Thoracic aorta (tissue), 2 donors: Measurements from ENCODE around the gene DNAH8. TPM values are rescaled to one million over a fixed set of nuclear protein-coding genes. Genes with fewer than 3 reads are reported as not detected.

Experiments used
- ATAC-seq: fragments of 150-250 bp; one replicate; pipeline ENCODE4 v1.8.0; 2017; ENCODE audit warnings: low read depth; ENCODE audit not compliant: insufficient number of reproducible peaks, low FRiP score
- DNase-seq: peaks from one replicate; pipeline ENCODE4 v3.0.0-alpha.2; 2020; ENCODE audit warnings: low spot score
- H3K27ac ChIP-seq, 2 donors: fragments of 200-600 bp; sonication (generic); 1 replicate in 1 of 2; 2 replicates in 1 of 2; pipeline ENCODE4 v1.5.1; 2016; ENCODE audit warnings: mild to moderate bottlenecking in 2 of 2, moderate library complexity in 2 of 2
- H3K27me3 ChIP-seq: fragments of 200-600 bp; sonication (generic); replicated peaks from 2 replicates; pipeline ENCODE4 v1.6.0; 2016; ENCODE audit warnings: mild to moderate bottlenecking; ENCODE audit not compliant: insufficient read depth
- H3K36me3 ChIP-seq: fragments of 200-600 bp; sonication (generic); one replicate; pipeline ENCODE4 v1.5.1; 2016
- H3K4me1 ChIP-seq, 2 donors: fragments of 200-600 bp; sonication (generic); 1 replicate in 1 of 2; 2 replicates in 1 of 2; pipeline versions ENCODE4 v1.5.1 to v1.6.0; 2016; ENCODE audit warnings: low read depth in 2 of 2, mild to moderate bottlenecking in 1 of 2; ENCODE audit not compliant: control insufficient read depth in 1 of 2
- H3K4me3 ChIP-seq: fragments of 200-600 bp; sonication (generic); 2 replicates; pipeline ENCODE4 v1.5.1; 2016; ENCODE audit warnings: mild to moderate bottlenecking
- H3K9me3 ChIP-seq: fragments of 200-600 bp; sonication (generic); 2 replicates; pipeline ENCODE4 v1.5.1; 2016
- CTCF ChIP-seq: fragments of 200-600 bp; sonication (generic); IDR thresholded peaks from one replicate; pipeline ENCODE4 v1.5.1; 2019; ENCODE audit warnings: antibody characterized with exemption
- total RNA-seq, 2 donors: library from RNA; depleted of rRNA; stranded (reverse); fragments of >200 nt; gene quantifications; one replicate each; pipeline versions ENCODE4 v1.1.0 to v1.2.3, GENCODE V29; 2016

The DNAH8 gene
- total RNA-seq, 2 donors from 2014 or later, result 0.14 TPM; not detected in 1

DNA sequence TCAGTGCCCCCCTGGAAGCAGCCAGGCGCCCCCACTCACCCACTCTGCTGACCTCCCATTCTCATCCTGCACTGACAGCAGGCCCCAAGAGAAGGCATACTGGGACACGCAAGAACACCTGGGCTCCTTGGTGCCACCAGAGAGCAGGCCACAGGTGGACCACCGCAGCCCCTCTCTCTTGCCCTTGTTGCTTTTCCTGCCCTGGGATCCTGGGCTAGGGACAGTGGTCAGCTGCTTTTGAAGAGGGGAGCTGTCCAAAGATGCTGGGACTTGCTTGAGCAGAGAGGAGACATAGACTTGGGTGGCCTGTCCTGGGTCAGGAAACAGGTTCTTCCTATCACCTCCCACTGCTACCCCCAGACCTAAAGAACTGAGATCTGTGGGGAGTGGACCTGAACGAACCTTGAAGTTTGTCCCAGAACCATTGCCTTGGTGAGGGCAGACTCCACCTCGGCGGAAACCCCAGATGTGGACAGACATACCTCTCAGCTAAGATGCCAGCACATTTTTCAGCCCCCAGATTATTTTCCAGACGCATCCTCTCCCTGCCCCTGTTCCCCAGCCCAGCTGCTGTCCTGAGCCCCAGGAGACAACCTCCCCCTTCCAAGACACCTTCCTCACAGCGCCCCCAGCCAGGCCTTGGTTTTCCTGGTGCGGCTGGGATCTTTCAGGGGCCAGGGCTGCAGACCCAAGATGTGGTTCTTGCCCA, 334.6 kb downstream of the DNAH8 start:
- Histone ChIP-seq H3K27me3 (no peaks in the 10 kb centered on the region), H3K36me3 (no peaks in the 10 kb centered on the region), H3K27ac (no peak overlapping the region), H3K4me1 (peaks cover 4 to 9% of the 10 kb centered on the region in 2 donors), H3K9me3 (no peaks in the 10 kb centered on the region), H3K4me3 (no peak overlapping the region)
- TF ChIP-seq CTCF, result no peak
- ATAC-seq, result no peak
- DNase-seq, result no peak

GRCh38 chr6:39050453-39051112, 335.5 kb downstream of the DNAH8 start:
- Histone ChIP-seq H3K36me3 (no peaks in the 10 kb centered on the region), H3K4me1 (peaks cover 4 to 9% of the 10 kb centered on the region in 2 donors), H3K4me3 (no peak overlapping the region), H3K27me3 (no peaks in the 10 kb centered on the region), H3K27ac (no peak overlapping the region), H3K9me3 (no peaks in the 10 kb centered on the region)
- TF ChIP-seq CTCF, result no peak
- DNase-seq (no peak), ATAC-seq (no peak)

DNA sequence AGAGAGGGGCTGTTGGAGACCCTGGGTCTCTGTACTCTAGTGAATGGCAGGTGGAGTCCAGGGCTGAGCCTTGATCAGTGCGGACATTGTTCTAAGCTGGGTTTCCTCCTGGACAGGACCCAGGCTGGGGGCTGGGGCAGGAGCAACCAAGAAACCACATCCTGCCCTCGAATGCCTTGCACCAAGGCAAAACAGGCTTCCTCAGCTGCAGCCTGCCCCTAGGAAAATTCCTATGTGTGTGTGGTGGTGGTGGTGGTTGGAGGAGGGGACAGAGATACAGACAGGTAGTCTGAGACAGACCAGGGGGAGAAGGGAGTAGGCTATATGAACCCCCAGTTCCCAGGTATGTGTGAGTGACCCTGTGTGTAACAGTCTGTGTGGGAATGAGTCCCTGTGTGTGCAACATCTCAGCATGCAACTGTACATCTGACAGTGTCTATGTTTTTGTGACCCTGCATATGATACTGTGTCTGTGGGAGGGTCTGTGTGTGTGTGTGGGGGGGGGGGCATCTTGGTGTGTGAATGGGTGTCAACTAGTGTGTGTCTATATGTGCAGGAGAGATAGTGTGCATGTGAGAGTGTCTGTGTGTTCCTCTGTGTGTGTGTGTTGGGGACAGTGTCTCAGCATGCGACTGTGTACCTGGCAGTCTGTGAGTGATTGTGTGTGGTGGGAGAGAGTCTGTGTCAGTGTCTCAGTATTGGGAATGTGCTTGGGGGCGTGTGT, 336.4 kb downstream of the DNAH8 start:
- H3K27me3 ChIP-seq, result no peaks in the 10 kb centered on the region

DNA sequence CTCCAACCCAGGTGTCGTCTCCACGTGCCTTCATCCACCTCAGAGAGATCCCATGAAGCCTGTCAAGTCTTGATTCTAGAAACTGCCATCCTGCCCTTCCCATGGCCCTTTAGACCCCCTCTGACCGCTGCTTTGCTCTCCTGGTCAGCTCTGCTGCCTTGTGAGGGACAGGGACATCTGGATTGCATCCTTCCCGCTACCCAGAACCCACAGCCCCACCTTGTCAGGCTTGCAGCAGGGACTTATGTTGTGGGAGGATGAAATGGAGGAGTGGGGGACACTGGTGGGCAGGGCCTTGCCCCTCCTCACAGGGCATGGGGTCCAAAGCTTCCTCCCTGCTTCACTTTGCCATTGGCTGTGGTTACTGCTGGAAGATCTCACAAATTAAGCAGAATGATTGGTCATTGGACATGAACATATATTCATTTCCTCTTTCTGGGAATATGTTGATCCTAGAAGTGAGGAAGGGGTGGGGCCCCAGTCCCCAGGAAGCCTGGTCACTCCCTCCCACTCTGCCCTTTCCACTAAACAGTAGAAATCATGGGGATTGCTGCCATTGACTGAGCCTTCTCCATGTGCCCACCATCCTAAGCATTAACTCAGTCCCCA, 338.0 kb downstream of the DNAH8 start:
- Histone ChIP-seq H3K27me3 (no peaks in the 10 kb centered on the region), H3K4me1 (peaks cover 4 to 9% of the 10 kb centered on the region in 2 donors), H3K9me3 (no peaks in the 10 kb centered on the region), H3K4me3 (no peak overlapping the region), H3K27ac (no peak overlapping the region), H3K36me3 (no peaks in the 10 kb centered on the region)
- DNase-seq (no peak), ATAC-seq (no peak)
- no peak for TF ChIP-seq CTCF

More for the DNA sequence above, 336.4 kb downstream of the DNAH8 start:
- ATAC-seq (no peak), DNase-seq (no peak)
- Histone ChIP-seq H3K9me3 (no peaks in the 10 kb centered on the region), H3K4me1 (peaks cover 4 to 9% of the 10 kb centered on the region in 2 donors), H3K4me3 (no peak overlapping the region), H3K27ac (no peak overlapping the region), H3K36me3 (no peaks in the 10 kb centered on the region)
- TF ChIP-seq CTCF, result no peak
